Stomach (tissue), 9 donors: Measurements from ENCODE around the gene ASIC5. TPM values are rescaled to one million over a fixed set of nuclear protein-coding genes. Genes with fewer than 3 reads are reported as not detected.
A peak's percentile ranks its signal among the peaks of the same experiment; 100 is the strongest.
"Not testable (repeated sequence)": the region's sequence is repeated elsewhere in the genome, so short reads cannot be mapped to it uniquely, and the experiment has no call there.

Source experiments
- DNase-seq, 2 donors: peaks; one replicate each; pipeline versions ENCODE4 v3.0.0 to v3.0.0-alpha.2; 2013 to 2019
- H3K27ac ChIP-seq, 5 donors: fragments of 200-600 bp in 4 of 5; sonication (generic) in 4 of 5; one replicate each; pipeline ENCODE4 v1.5.1; 2013 to 2019; ENCODE audit warnings: mild to moderate bottlenecking in 1 of 5, moderate library complexity in 1 of 5
- H3K27me3 ChIP-seq, 3 donors: fragments of 200-600 bp; sonication (generic); one replicate each; pipeline ENCODE4 v1.5.1; 2017 to 2019; ENCODE audit warnings: mixed run types in 1 of 3
- H3K36me3 ChIP-seq, 4 donors: fragments of 200-600 bp; sonication (generic); 1 replicate in 3 of 4; 2 replicates in 1 of 4; pipeline ENCODE4 v1.5.1; 2016 to 2019
- H3K4me1 ChIP-seq, 4 donors: fragments of 200-600 bp; sonication (generic); one replicate each; pipeline ENCODE4 v1.5.1; 2016 to 2019
- H3K4me3 ChIP-seq, 4 donors: fragments of 200-600 bp; sonication (generic) in 3 of 4; one replicate each; pipeline ENCODE4 v1.5.1; 2016 to 2019; ENCODE audit warnings: mild to moderate bottlenecking in 1 of 4
- H3K9me3 ChIP-seq, 4 donors: fragments of 200-600 bp; sonication (generic); one replicate each; pipeline ENCODE4 v1.5.1; 2016 to 2019
- CTCF ChIP-seq, 7 experiments: fragments of 450-650 bp in 4 of 7; fragments of 200-600 bp in 3 of 7; sonication (generic) in 3 of 7; IDR thresholded peaks; one replicate each; pipeline ENCODE4 v1.5.1; 2016 to 2019; ENCODE audit warnings: antibody characterized with exemption in 7 of 7, control low read depth in 2 of 7, mild to moderate bottlenecking in 1 of 7
- EP300 ChIP-seq: sonication (generic); formaldehyde crosslinking; IDR thresholded peaks from one replicate; pipeline ENCODE4 v1.6.1; 2017; ENCODE audit warnings: antibody characterized with exemption
- POLR2A ChIP-seq, 4 donors: fragments of 450-650 bp; IDR thresholded peaks; one replicate each; pipeline ENCODE4 v1.6.1; 2016; ENCODE audit warnings: antibody characterized with exemption in 4 of 4, control low read depth in 2 of 4, mild to moderate bottlenecking in 1 of 4, moderate library complexity in 1 of 4
- POLR2AphosphoS5 ChIP-seq, 3 donors: sonication (generic); formaldehyde crosslinking; IDR thresholded peaks; one replicate each; pipeline ENCODE4 v1.6.1; 2016; ENCODE audit warnings: antibody characterized with exemption in 3 of 3
- WGBS, 5 donors: extraction: QIAGEN DNeasy Blood & Tissue Kit in 3 of 5; methylation state at CpG; one replicate each; pipeline versions ENCODE4 v1.1.5 to v1.1.7; 2013 to 2018; 5-methylcytosine and 5-hydroxymethylcytosine counted together
- intact Hi-C: fragments of 100-400 bp; cut with DNase I; formaldehyde crosslinking; loops from one replicate; pipeline ENCODE4 v1.15.1; 2023; ENCODE audit warnings: low total_unique reads
- polyA plus RNA-seq, 3 donors: library from polyadenylated mRNA; stranded (reverse); fragments of 200-250 nt; gene quantifications; one replicate each; pipeline ENCODE4 v1.2.3, GENCODE V29; 2013
- total RNA-seq, 5 donors: library from RNA; depleted of rRNA; stranded (reverse); fragments of >200 nt; gene quantifications; one replicate each; pipeline versions ENCODE4 v1.1.0 to v1.2.3, GENCODE V29; 2014 to 2016
- donor health status: healthy with polysubstance abuse.
- donor health status: Bipolar disorder and iron deficiency.
- donor health status: healthy.

The ASIC5 gene
- total and polyA plus RNA-seq, 8 donors, result not detected

- peaks cover 0 to 12% (median 0%) of the 10 kb centered on the region in 4 donors for H3K36me3 ChIP-seq
- intact Hi-C loops, result no loop called here
- TF ChIP-seq POLR2AphosphoS5 (IDR thresholded peaks at IDR 0.05) (no peak), POLR2A (IDR thresholded peaks at IDR 0.05) (no peak), EP300 (no peak), CTCF (IDR thresholded peaks at IDR 0.05) (no peak)
- no peak overlapping the region for H3K4me3 ChIP-seq
- no peak for DNase-seq
- H3K4me1 ChIP-seq, result peaks cover 0 to 17% (median 5%) of the 10 kb centered on the region in 4 donors
- WGBS, 5 donors, result 63 to 90% (median 83%) methylated on average over 8 of the region's 8 CpGs
- H3K9me3 ChIP-seq, result no peaks in the 10 kb centered on the region
- peak overlapping the region in 2 of 5 donors; percentile 12 to 14 for H3K27ac ChIP-seq
- no peaks in the 10 kb centered on the region for H3K27me3 ChIP-seq
These were observed 66.3 kb downstream of the ASIC5 start for GRCh38 chr4:155799794-155800123.

GRCh38 chr4:155799116-155799793, 66.8 kb downstream of the ASIC5 start:
- intact Hi-C loops, result no loop called here
- no peak for DNase-seq
- WGBS, 5 donors, result 58 to 84% (median 77%) methylated on average over 5 of the region's 5 CpGs
- peaks cover 0 to 9% (median 0%) of the 10 kb centered on the region in 4 donors for H3K36me3 ChIP-seq
- H3K4me1 ChIP-seq, result peaks cover 0 to 17% (median 5%) of the 10 kb centered on the region in 4 donors
- no peaks in the 10 kb centered on the region for H3K9me3 ChIP-seq
- TF ChIP-seq POLR2A (IDR thresholded peaks at IDR 0.05) (no peak), CTCF (IDR thresholded peaks at IDR 0.05) (no peak), POLR2AphosphoS5 (IDR thresholded peaks at IDR 0.05) (no peak), EP300 (no peak)
- H3K27me3 ChIP-seq, result no peaks in the 10 kb centered on the region
- H3K4me3 ChIP-seq, result no peak overlapping the region
- H3K27ac ChIP-seq, result peak overlapping the region in 2 of 5 donors; percentile 12 to 14

GRCh38 chr4:155797581-155797980, 68.5 kb downstream of the ASIC5 start:
- intact Hi-C loops, result not testable (repeated sequence)

GRCh38 chr4:155795991-155796390, 70.1 kb downstream of the ASIC5 start:
- no peak for TF ChIP-seq EP300
- TF ChIP-seq CTCF (IDR thresholded peaks at IDR 0.05), result no peak
- no peak for TF ChIP-seq POLR2A (IDR thresholded peaks at IDR 0.05)
- TF ChIP-seq POLR2AphosphoS5 (IDR thresholded peaks at IDR 0.05), result no peak
- no peaks in the 10 kb centered on the region for H3K9me3 ChIP-seq
- H3K27ac ChIP-seq, result no peak overlapping the region
- intact Hi-C loops, result no loop called here
- H3K27me3 ChIP-seq, result no peaks in the 10 kb centered on the region
- no peaks in the 10 kb centered on the region for H3K4me1 ChIP-seq
- WGBS, 5 donors, result 53 to 65% (median 61%) methylated on average over 3 of the region's 3 CpGs
- H3K4me3 ChIP-seq, result no peak overlapping the region
- no peak for DNase-seq
- H3K36me3 ChIP-seq, result peaks cover 0 to 9% (median 0%) of the 10 kb centered on the region in 4 donors

More at GRCh38 chr4:155797581-155797980, 68.5 kb downstream of the ASIC5 start:
- H3K36me3 ChIP-seq, H3K9me3 ChIP-seq, H3K4me3 ChIP-seq, H3K27me3 ChIP-seq, H3K27ac ChIP-seq, DNase-seq: not testable (repeated sequence)
- peaks cover 0 to 13% (median 4%) of the 10 kb centered on the region in 4 donors for H3K4me1 ChIP-seq
- 92 to 96% (median 95%) methylated on average over 4 of the region's 4 CpGs for WGBS, 5 donors

- Histone ChIP-seq H3K4me3 (no peak overlapping the region), H3K9me3 (no peaks in the 10 kb centered on the region), H3K27ac (no peak overlapping the region), H3K4me1 (peaks cover 0 to 3% (median 1%) of the 10 kb centered on the region in 4 donors), H3K27me3 (no peaks in the 10 kb centered on the region), H3K36me3 (peaks cover 0 to 17% (median 0%) of the 10 kb centered on the region in 4 donors)
- 78 to 97% (median 84%) methylated on average over 1 of the region's 1 CpG for WGBS, 5 donors
- TF ChIP-seq POLR2A (IDR thresholded peaks at IDR 0.05) (no peak), EP300 (no peak), POLR2AphosphoS5 (IDR thresholded peaks at IDR 0.05) (no peak), CTCF (IDR thresholded peaks at IDR 0.05) (no peak)
- DNase-seq, result no peak
- intact Hi-C loops, result no loop called here
These were observed 71.4 kb downstream of the ASIC5 start for GRCh38 chr4:155794589-155795236.
